ENCODE data around the gene TENM4. TPM values are rescaled to one million over a fixed set of nuclear protein-coding genes. Genes with fewer than 3 reads are reported as not detected.

TENM4 gene
- total RNA-seq, 4 donors from 2014 or later: 2.3 to 18.9 (median 4.5) TPM

- no peak for ATAC-seq (ENCODE audit: low FRiP score)
- no peak for TF ChIP-seq CTCF (IDR thresholded peaks at IDR 0.05)
- no peak for DNase-seq (ENCODE audit: low spot score)
These were observed 42.0 kb upstream of the TENM4 start for GRCh38 chr11:79482800-79483199.

GRCh38 chr11:79481795-79482194, 41.0 kb upstream of the TENM4 start:
- ATAC-seq (ENCODE audit: low FRiP score) (no peak), DNase-seq (ENCODE audit: low spot score) (no peak)
- TF ChIP-seq CTCF (IDR thresholded peaks at IDR 0.05): no peak

DNA sequence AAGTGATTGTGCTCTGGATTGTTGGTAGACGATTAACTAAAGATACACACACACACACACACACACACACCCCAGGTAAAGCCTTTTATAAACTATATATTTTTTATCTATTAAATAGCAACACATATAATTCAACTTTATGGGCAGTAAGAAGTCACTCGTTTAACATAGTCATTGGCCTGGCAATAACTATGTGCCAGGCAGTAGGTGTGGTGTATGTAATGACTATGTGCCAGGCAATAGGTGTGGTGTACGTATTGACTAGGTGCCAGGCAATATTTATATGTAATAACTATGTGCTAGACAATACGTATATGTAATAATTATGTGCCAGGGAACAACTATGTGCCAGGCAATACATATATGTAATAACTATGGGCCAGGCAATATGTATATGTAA, 40.0 kb upstream of the TENM4 start:
- no peak for DNase-seq (ENCODE audit: low spot score)
- TF ChIP-seq CTCF (IDR thresholded peaks at IDR 0.05): no peak
- ATAC-seq (ENCODE audit: low FRiP score): no peak

GRCh38 chr11:79472819-79473529, 32.1 kb upstream of the TENM4 start:
- ATAC-seq (ENCODE audit: low FRiP score): no peak
- DNase-seq (ENCODE audit: low spot score): no peak
- no peak for TF ChIP-seq CTCF (IDR thresholded peaks at IDR 0.05)

- no peak for ATAC-seq (ENCODE audit: low FRiP score)
- TF ChIP-seq CTCF (IDR thresholded peaks at IDR 0.05): no peak
- no peak for DNase-seq (ENCODE audit: low spot score)
These were observed 30.4 kb upstream of the TENM4 start for GRCh38 chr11:79471071-79471844.

GRCh38 chr11:79470161-79470560, 29.3 kb upstream of the TENM4 start:
- no peak for ATAC-seq (ENCODE audit: low FRiP score)

More at GRCh38 chr11:79470161-79470560, 29.3 kb upstream of the TENM4 start:
- DNase-seq (ENCODE audit: low spot score): no peak
- TF ChIP-seq CTCF (IDR thresholded peaks at IDR 0.05): no peak

Data from omental fat pad (tissue), 4 donors.